ENCODE results near the gene MCOLN1.
"Not testable (repeated sequence)": the region's sequence is repeated elsewhere in the genome, so short reads cannot be mapped to it uniquely, and the experiment has no call there.

MCOLN1 gene

GRCh38 chr19:7526059-7526929 is 3.9 kb downstream of the MCOLN1 start:
- DNase-seq: no peak

- no peak for DNase-seq
Observed at GRCh38 chr19:7527516-7528191, 5.2 kb downstream of the MCOLN1 start.

- no peak for DNase-seq
Observed at GRCh38 chr19:7528192-7528519, 5.7 kb downstream of the MCOLN1 start.

- no peak for DNase-seq
Observed at GRCh38 chr19:7528522-7529245, 6.3 kb downstream of the MCOLN1 start.

- DNase-seq: no peak
Observed at GRCh38 chr19:7529246-7529600, 6.8 kb downstream of the MCOLN1 start.

GRCh38 chr19:7529610-7530490 is 7.4 kb downstream of the MCOLN1 start:
- DNase-seq: no peak

- DNase-seq: no peak
Observed at GRCh38 chr19:7533281-7533885, 11.0 kb downstream of the MCOLN1 start.

GRCh38 chr19:7533925-7534480 is 11.6 kb downstream of the MCOLN1 start:
- peak; percentile 83 for DNase-seq

- peak; percentile 25 for DNase-seq
Observed at GRCh38 chr19:7534531-7535046, 12.2 kb downstream of the MCOLN1 start.

GRCh38 chr19:7535047-7535997 is 12.9 kb downstream of the MCOLN1 start, which contains the start of gene PNPLA6:
TSS of gene PNPLA6 (plus strand) at chr19:7535717. CDS start at chr19:7535789, 72 bp downstream.
- peak; percentile 93 for DNase-seq

- no peak for DNase-seq
Observed at GRCh38 chr19:7535998-7536695, 13.7 kb downstream of the MCOLN1 start.

- DNase-seq: not testable (repeated sequence)
Observed at GRCh38 chr19:7538990-7539389, 16.6 kb downstream of the MCOLN1 start.

- no peak for DNase-seq
Observed at GRCh38 chr19:7539827-7540425, 17.5 kb downstream of the MCOLN1 start.

- no peak for DNase-seq
Observed at GRCh38 chr19:7540761-7541474, 18.5 kb downstream of the MCOLN1 start.

- DNase-seq: no peak
Observed at GRCh38 chr19:7541475-7541824, 19.0 kb downstream of the MCOLN1 start.

- DNase-seq: no peak
Observed at GRCh38 chr19:7541828-7542443, 19.5 kb downstream of the MCOLN1 start.

- no peak for DNase-seq
Observed at GRCh38 chr19:7542556-7543348, 20.3 kb downstream of the MCOLN1 start.

Data from T-helper 9 cell (primary cell).